ENCODE results near the gene UBE2C. TPM values are rescaled to one million over a fixed set of nuclear protein-coding genes. Genes with fewer than 3 reads are reported as not detected.

UBE2C gene
- polyA plus RNA-seq, 1 donor from 2014 or later: 2.5 TPM

- H3K4me3 ChIP-seq (ENCODE audit: low read length): no peak overlapping the region
- H2AFZ ChIP-seq (ENCODE audit: low read depth, low read length): no peak overlapping the region
- H3K9ac ChIP-seq (ENCODE audit: low read length): no peak overlapping the region
- no peak overlapping the region for H3K27ac ChIP-seq (ENCODE audit: low read length)
- no peaks in the 10 kb centered on the region for H3K9me3 ChIP-seq (ENCODE audit: low read length)
- TF ChIP-seq EZH2 (IDR thresholded peaks at IDR 0.05; ENCODE audit: borderline replicate concordance, insufficient read depth, low read length, poor library complexity, severe bottlenecking) (no peak), REST (IDR thresholded peaks at IDR 0.05; ENCODE audit: borderline replicate concordance) (no peak), RAD21 (conservative IDR thresholded peaks at IDR 0.05) (no peak), POLR2AphosphoS5 (IDR thresholded peaks at IDR 0.05) (no peak), SMC3 (conservative IDR thresholded peaks at IDR 0.05; ENCODE audit: poor library complexity) (no peak), EP300 (conservative IDR thresholded peaks at IDR 0.05; ENCODE audit: poor library complexity, severe bottlenecking) (no peak), TAF1 (IDR thresholded peaks at IDR 0.05; ENCODE audit: low read depth) (no peak), MXI1 (conservative IDR thresholded peaks at IDR 0.05; ENCODE audit: poor library complexity, severe bottlenecking) (no peak)
- TF ChIP-seq, protein P1, sequence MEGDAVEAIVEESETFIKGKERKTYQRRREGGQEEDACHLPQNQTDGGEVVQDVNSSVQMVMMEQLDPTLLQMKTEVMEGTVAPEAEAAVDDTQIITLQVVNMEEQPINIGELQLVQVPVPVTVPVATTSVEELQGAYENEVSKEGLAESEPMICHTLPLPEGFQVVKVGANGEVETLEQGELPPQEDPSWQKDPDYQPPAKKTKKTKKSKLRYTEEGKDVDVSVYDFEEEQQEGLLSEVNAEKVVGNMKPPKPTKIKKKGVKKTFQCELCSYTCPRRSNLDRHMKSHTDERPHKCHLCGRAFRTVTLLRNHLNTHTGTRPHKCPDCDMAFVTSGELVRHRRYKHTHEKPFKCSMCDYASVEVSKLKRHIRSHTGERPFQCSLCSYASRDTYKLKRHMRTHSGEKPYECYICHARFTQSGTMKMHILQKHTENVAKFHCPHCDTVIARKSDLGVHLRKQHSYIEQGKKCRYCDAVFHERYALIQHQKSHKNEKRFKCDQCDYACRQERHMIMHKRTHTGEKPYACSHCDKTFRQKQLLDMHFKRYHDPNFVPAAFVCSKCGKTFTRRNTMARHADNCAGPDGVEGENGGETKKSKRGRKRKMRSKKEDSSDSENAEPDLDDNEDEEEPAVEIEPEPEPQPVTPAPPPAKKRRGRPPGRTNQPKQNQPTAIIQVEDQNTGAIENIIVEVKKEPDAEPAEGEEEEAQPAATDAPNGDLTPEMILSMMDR (IDR thresholded peaks at IDR 0.05; ENCODE audit: poor library complexity, severe bottlenecking): no peak
- H3K27me3 ChIP-seq (ENCODE audit: insufficient read depth, low read depth, low read length): no peaks in the 10 kb centered on the region
- H3K4me2 ChIP-seq (ENCODE audit: low read length): no peak overlapping the region
- H3K9me2 ChIP-seq (ENCODE audit: insufficient read depth, low read length): no peaks in the 10 kb centered on the region
- H3K79me2 ChIP-seq (replicated peaks; ENCODE audit: insufficient read depth, low read length): no peaks in the 10 kb centered on the region
- no peaks in the 10 kb centered on the region for H3F3A ChIP-seq (ENCODE audit: insufficient read depth, low read length, poor library complexity, severe bottlenecking)
- H3K36me3 ChIP-seq (ENCODE audit: insufficient read depth, low read length): no peaks in the 10 kb centered on the region
- H4K20me1 ChIP-seq (ENCODE audit: insufficient read depth): no peaks in the 10 kb centered on the region
Observed at GRCh38 chr20:45765980-45766379, 46.5 kb upstream of the UBE2C start.

GRCh38 chr20:45768479-45768878 lies 44.0 kb upstream of the UBE2C start:
- H3K36me3 ChIP-seq (ENCODE audit: insufficient read depth, low read length): no peaks in the 10 kb centered on the region
- TF ChIP-seq TAF1 (IDR thresholded peaks at IDR 0.05; ENCODE audit: low read depth): no peak
- TF ChIP-seq REST (IDR thresholded peaks at IDR 0.05; ENCODE audit: borderline replicate concordance): no peak
- TF ChIP-seq POLR2AphosphoS5 (IDR thresholded peaks at IDR 0.05): no peak
- TF ChIP-seq MXI1 (conservative IDR thresholded peaks at IDR 0.05; ENCODE audit: poor library complexity, severe bottlenecking): no peak
- no peak for TF ChIP-seq EP300 (conservative IDR thresholded peaks at IDR 0.05; ENCODE audit: poor library complexity, severe bottlenecking)
- TF ChIP-seq RAD21 (conservative IDR thresholded peaks at IDR 0.05): no peak
- TF ChIP-seq, protein P1 (IDR thresholded peaks at IDR 0.05; ENCODE audit: poor library complexity, severe bottlenecking): no peak
- TF ChIP-seq EZH2 (IDR thresholded peaks at IDR 0.05; ENCODE audit: borderline replicate concordance, insufficient read depth, low read length, poor library complexity, severe bottlenecking): no peak
- TF ChIP-seq SMC3 (conservative IDR thresholded peaks at IDR 0.05; ENCODE audit: poor library complexity): no peak
- H3K9me2 ChIP-seq (ENCODE audit: insufficient read depth, low read length): no peaks in the 10 kb centered on the region
- no peaks in the 10 kb centered on the region for H3K79me2 ChIP-seq (replicated peaks; ENCODE audit: insufficient read depth, low read length)
- no peaks in the 10 kb centered on the region for H3K9me3 ChIP-seq (ENCODE audit: low read length)
- no peak overlapping the region for H3K9ac ChIP-seq (ENCODE audit: low read length)
- H3K27ac ChIP-seq (ENCODE audit: low read length): no peak overlapping the region
- no peak overlapping the region for H2AFZ ChIP-seq (ENCODE audit: low read depth, low read length)
- no peak overlapping the region for H3K4me3 ChIP-seq (ENCODE audit: low read length)
- no peaks in the 10 kb centered on the region for H4K20me1 ChIP-seq (ENCODE audit: insufficient read depth)
- no peaks in the 10 kb centered on the region for H3F3A ChIP-seq (ENCODE audit: insufficient read depth, low read length, poor library complexity, severe bottlenecking)
- H3K4me2 ChIP-seq (ENCODE audit: low read length): no peak overlapping the region
- no peaks in the 10 kb centered on the region for H3K27me3 ChIP-seq (ENCODE audit: insufficient read depth, low read depth, low read length)

Data from neural cell (in vitro differentiated cells).